ENCODE measurements around the gene RNF208. TPM values are rescaled to one million over a fixed set of nuclear protein-coding genes. Genes with fewer than 3 reads are reported as not detected.
A peak's percentile ranks its signal among the peaks of the same experiment; 100 is the strongest.

RNF208 gene
- total and polyA plus RNA-seq, 9 of the 15 experiments (the other 6 are each of a cell fraction or from before 2014, with no cell fraction given), result 0.15 to 6.9 (median 0.50) TPM; not detected in 2

DNA sequence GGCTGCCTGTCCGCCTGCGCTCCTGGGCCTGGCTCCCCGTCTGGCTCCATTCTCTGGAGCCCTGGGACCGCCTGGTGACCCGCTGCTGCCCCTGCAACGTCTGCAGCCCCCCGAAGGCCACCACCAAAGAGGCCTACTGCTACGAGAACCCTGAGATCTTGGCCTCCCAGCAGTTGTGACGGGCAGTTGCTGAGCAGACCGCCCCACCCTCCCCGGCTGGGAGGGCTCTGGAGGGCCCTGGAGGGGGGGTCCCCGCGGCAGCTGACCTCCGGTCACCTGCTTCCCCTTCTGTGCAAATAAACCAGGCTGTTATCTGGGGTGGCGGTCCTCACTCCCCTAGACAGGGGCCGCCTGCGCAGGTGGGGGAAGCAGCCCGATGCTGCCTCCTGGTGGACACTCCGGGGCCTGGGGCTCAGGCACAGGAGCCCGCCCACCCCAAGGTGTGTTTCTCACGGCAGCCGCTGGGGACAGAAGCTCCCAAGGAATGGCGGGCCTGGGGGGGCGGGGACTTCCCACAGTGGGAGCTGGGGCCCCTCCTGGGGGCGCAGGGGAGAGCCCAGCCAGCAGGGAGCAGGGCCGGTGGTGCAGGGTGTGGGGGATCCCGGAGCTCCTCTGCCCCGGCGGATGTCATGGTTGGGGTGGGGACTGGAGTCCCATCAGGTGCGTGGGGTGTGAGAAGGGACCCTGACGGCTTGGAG lies 14.3 kb upstream of the RNF208 start (continued):
- TF ChIP-seq SIN3A (IDR thresholded peaks at IDR 0.05; ENCODE audit: borderline replicate concordance in 2 of 2, control insufficient read depth in 1 of 2, low read depth in 2 of 2, low read length in 2 of 2), result peak; percentile 44 to 73; a peak in 1 of 4 replicates
- TF ChIP-seq MXI1 (IDR thresholded peaks at IDR 0.05; ENCODE audit: low read depth, low read length), result no peak
- TF ChIP-seq, protein P1, sequence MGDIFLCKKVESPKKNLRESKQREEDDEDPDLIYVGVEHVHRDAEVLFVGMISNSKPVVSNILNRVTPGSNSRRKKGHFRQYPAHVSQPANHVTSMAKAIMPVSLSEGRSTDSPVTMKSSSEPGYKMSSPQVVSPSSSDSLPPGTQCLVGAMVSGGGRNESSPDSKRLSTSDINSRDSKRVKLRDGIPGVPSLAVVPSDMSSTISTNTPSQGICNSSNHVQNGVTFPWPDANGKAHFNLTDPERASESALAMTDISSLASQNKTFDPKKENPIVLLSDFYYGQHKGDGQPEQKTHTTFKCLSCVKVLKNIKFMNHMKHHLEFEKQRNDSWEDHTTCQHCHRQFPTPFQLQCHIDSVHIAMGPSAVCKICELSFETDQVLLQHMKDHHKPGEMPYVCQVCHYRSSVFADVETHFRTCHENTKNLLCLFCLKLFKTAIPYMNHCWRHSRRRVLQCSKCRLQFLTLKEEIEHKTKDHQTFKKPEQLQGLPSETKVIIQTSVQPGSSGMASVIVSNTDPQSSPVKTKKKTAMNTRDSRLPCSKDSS (IDR thresholded peaks at IDR 0.05; ENCODE audit: low read depth, partially characterized antibody), result no peak
- no peak for TF ChIP-seq LARP7 (IDR thresholded peaks at IDR 0.05)
- TF ChIP-seq HNRNPUL1 (IDR thresholded peaks at IDR 0.05; ENCODE audit: low read length), result no peak
- peak; percentile 13; the same call in 1 of the 2 replicates for TF ChIP-seq KLF6 (CRISPR knock-in tag; IDR thresholded peaks at IDR 0.05; ENCODE audit: borderline replicate concordance)
- no peak for TF ChIP-seq CBX8 (IDR thresholded peaks at IDR 0.05; ENCODE audit: borderline replicate concordance, extremely low read depth, low read depth, low read length, poor library complexity, severe bottlenecking)
- TF ChIP-seq TEAD1 (CRISPR knock-in tag; IDR thresholded peaks at IDR 0.05), result peak in 1 of 2 experiments; percentile 81; a peak in 2 of 4 replicates
- peak; percentile 72 for TF ChIP-seq MYC (IDR thresholded peaks at IDR 0.05; ENCODE audit: low read depth, low read length)
- no peak for TF ChIP-seq MYC (CRISPR knock-in tag; IDR thresholded peaks at IDR 0.05; ENCODE audit: borderline replicate concordance, low read depth)
- no peak for TF ChIP-seq NR3C1 (CRISPR knock-in tag; IDR thresholded peaks at IDR 0.05)
- no peak for TF ChIP-seq SRSF3 (IDR thresholded peaks at IDR 0.05; ENCODE audit: insufficient read depth, low read length)
- TF ChIP-seq SAFB (IDR thresholded peaks at IDR 0.05; ENCODE audit: borderline replicate concordance, low read depth, low read length), result peak; percentile 70; the same call in 1 of the 2 replicates
- peak; percentile 68; the same call in 1 of the 2 replicates for TF ChIP-seq TARDBP (IDR thresholded peaks at IDR 0.05)
- TF ChIP-seq, protein P2, sequence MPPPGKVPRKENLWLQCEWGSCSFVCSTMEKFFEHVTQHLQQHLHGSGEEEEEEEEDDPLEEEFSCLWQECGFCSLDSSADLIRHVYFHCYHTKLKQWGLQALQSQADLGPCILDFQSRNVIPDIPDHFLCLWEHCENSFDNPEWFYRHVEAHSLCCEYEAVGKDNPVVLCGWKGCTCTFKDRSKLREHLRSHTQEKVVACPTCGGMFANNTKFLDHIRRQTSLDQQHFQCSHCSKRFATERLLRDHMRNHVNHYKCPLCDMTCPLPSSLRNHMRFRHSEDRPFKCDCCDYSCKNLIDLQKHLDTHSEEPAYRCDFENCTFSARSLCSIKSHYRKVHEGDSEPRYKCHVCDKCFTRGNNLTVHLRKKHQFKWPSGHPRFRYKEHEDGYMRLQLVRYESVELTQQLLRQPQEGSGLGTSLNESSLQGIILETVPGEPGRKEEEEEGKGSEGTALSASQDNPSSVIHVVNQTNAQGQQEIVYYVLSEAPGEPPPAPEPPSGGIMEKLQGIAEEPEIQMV (tag; conservative IDR thresholded peaks at IDR 0.05; ENCODE audit: low read depth), result no peak
- no peak for TF ChIP-seq ZNF507 (tag; conservative IDR thresholded peaks at IDR 0.05)
- peak; percentile 80; the same call in 1 of the 2 replicates for TF ChIP-seq NBN (IDR thresholded peaks at IDR 0.05; ENCODE audit: low read depth)
- peak; percentile 82; the same call in 1 of the 2 replicates for TF ChIP-seq ATF7 (IDR thresholded peaks at IDR 0.05)
- peak; percentile 88 for TF ChIP-seq HMGN3 (IDR thresholded peaks at IDR 0.05; ENCODE audit: borderline replicate concordance, extremely low read depth, insufficient read length, low read depth, low read length)
- 0 out of 2 replicates have a peak, but pooled peaks have one; percentile 18 for TF ChIP-seq JUNB (CRISPR knock-in tag; conservative IDR thresholded peaks at IDR 0.05)
- TF ChIP-seq ZNF445 (CRISPR knock-in tag; IDR thresholded peaks at IDR 0.05; ENCODE audit: low read depth), result no peak
- no peak for TF ChIP-seq BCOR (IDR thresholded peaks at IDR 0.05)
- TF ChIP-seq, protein P3, sequence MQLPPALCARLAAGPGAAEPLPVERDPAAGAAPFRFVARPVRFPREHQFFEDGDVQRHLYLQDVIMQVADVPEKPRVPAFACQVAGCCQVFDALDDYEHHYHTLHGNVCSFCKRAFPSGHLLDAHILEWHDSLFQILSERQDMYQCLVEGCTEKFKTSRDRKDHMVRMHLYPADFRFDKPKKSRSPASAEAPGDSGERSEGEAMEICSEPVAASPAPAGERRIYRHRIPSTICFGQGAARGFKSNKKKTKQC (CRISPR knock-in tag; IDR thresholded peaks at IDR 0.05), result peak; percentile 57; the same call in 1 of the 2 replicates
- TF ChIP-seq CTBP1 (IDR thresholded peaks at IDR 0.05; ENCODE audit: borderline replicate concordance), result peak; percentile 84
- TF ChIP-seq SREBF1 (IDR thresholded peaks at IDR 0.05; ENCODE audit: borderline replicate concordance, low read depth, low read length), result no peak
- peak; percentile 62 for TF ChIP-seq DACH1 (IDR thresholded peaks at IDR 0.05; ENCODE audit: partially characterized antibody)

All from K562 (cell line).